Spleen (tissue), 11 donors: ENCODE data around the gene ZFYVE27. TPM values are rescaled to one million over a fixed set of nuclear protein-coding genes. Genes with fewer than 3 reads are reported as not detected.

Experiments used
- DNase-seq: peaks from one replicate; pipeline ENCODE4 v3.0.0-alpha.2; 2020
- H3K27ac ChIP-seq, 8 donors: fragments of 200-600 bp; sonication (generic) in 7 of 8; 1 replicate in 4 of 8; 2 replicates in 4 of 8; pipeline versions ENCODE4 v1.5.0 to v1.8.0; 2016 to 2021; ENCODE audit warnings: inconsistent platforms in 4 of 8, mild to moderate bottlenecking in 4 of 8, moderate library complexity in 1 of 8
- H3K27me3 ChIP-seq, 7 donors: fragments of 200-600 bp; sonication (generic) in 6 of 7; replicated peaks in 1 of 7; 1 replicate in 4 of 7; 2 replicates in 3 of 7; pipeline versions ENCODE4 v1.5.0 to v1.8.0; 2016 to 2021; ENCODE audit warnings: inconsistent platforms in 3 of 7, mild to moderate bottlenecking in 1 of 7
- H3K36me3 ChIP-seq, 6 donors: fragments of 200-600 bp; sonication (generic) in 5 of 6; 1 replicate in 4 of 6; 2 replicates in 2 of 6; pipeline versions ENCODE4 v1.5.0 to v1.8.0; 2016 to 2021; ENCODE audit warnings: inconsistent platforms in 2 of 6
- H3K4me1 ChIP-seq, 6 donors: fragments of 200-600 bp; sonication (generic) in 5 of 6; 1 replicate in 3 of 6; 2 replicates in 3 of 6; pipeline versions ENCODE4 v1.5.0 to v1.8.0; 2016 to 2021; ENCODE audit warnings: inconsistent platforms in 3 of 6
- H3K4me3 ChIP-seq, 8 donors: fragments of 200-600 bp; sonication (generic) in 7 of 8; 1 replicate in 4 of 8; 2 replicates in 4 of 8; pipeline versions ENCODE4 v1.5.0 to v1.8.0; 2016 to 2021; ENCODE audit warnings: inconsistent platforms in 4 of 8, mild to moderate bottlenecking in 4 of 8, moderate library complexity in 2 of 8
- H3K9me3 ChIP-seq, 8 donors: fragments of 200-600 bp; sonication (generic) in 7 of 8; 1 replicate in 4 of 8; 2 replicates in 4 of 8; pipeline versions ENCODE4 v1.5.0 to v1.8.0; 2016 to 2021; ENCODE audit warnings: inconsistent platforms in 4 of 8
- POLR2A ChIP-seq, 3 donors: fragments of 450-650 bp; IDR thresholded peaks; one replicate each; pipeline ENCODE4 v1.5.1; 2017; ENCODE audit warnings: antibody characterized with exemption in 3 of 3, mild to moderate bottlenecking in 1 of 3
- POLR2AphosphoS5 ChIP-seq, 3 donors: sonication (generic); formaldehyde crosslinking; IDR thresholded peaks; one replicate each; pipeline ENCODE4 v1.5.1; 2017; ENCODE audit warnings: antibody characterized with exemption in 3 of 3
- WGBS, 5 donors: extraction: QIAGEN DNeasy Blood & Tissue Kit in 3 of 5; methylation state at CpG; one replicate each; pipeline versions ENCODE4 v1.1.5 to v1.1.7; 2013 to 2018; 5-methylcytosine and 5-hydroxymethylcytosine counted together
- intact Hi-C: fragments of 100-400 bp; cut with DNase I; formaldehyde crosslinking; loops from one replicate; pipeline ENCODE4 v1.15.0; 2023; ENCODE audit warnings: low total_unique reads
- polyA plus RNA-seq, 3 donors: library from polyadenylated mRNA; stranded (reverse); fragments of 200-250 nt; gene quantifications; one replicate each; pipeline ENCODE4 v1.2.1, GENCODE V29; 2013
- total RNA-seq, 7 donors: library from RNA; depleted of rRNA in 3 of 7; stranded (reverse); fragments of >200 nt in 3 of 7; fragmentation: NEBNext Ultra II Directional in 4 of 7; extraction: Animal tissue kit (Norgen Biotek cat#: 25700) in 4 of 7; gene quantifications; one replicate each; pipeline versions ENCODE4 v1.1.0 to v1.2.1, GENCODE V29; 2016 to 2021
- TF ChIP-seq, protein P1 (sequence below), 11 experiments: fragments of 200-600 bp in 7 of 11; fragments of 450-650 bp in 4 of 11; sonication (generic) in 4 of 11; IDR thresholded peaks in 8 of 11; conservative IDR thresholded peaks in 3 of 11; 1 replicate in 7 of 11; 2 replicates in 4 of 11; pipeline versions ENCODE4 v1.4.0 to v1.8.0; 2016 to 2021; ENCODE audit warnings: antibody characterized with exemption in 11 of 11, inconsistent platforms in 4 of 11, mild to moderate bottlenecking in 1 of 11
- donor health status: healthy with polysubstance abuse.
- donor health status: DM: no; HTN: no; CAD: no; lungs with moderate emphysema.
- donor health status: DM: no; HTN: no; CAD: no.
- donor health status: Bipolar disorder and iron deficiency.
- donor health status: healthy.
- donor health status: DM: no; HTN: no; CAD: no.
- donor health status: DM: yes; HTN: yes; CAD: no.

Gene ZFYVE27
- total and polyA plus RNA-seq, 10 donors, result 16.8 to 42.2 (median 31.7) TPM

GRCh38 chr10:97791824-97792721 is 55.1 kb downstream of the ZFYVE27 start:
- 26 to 42% (median 29%) methylated on average over 7 to 13 of the region's 13 CpGs for WGBS, 5 donors
- H3K27ac ChIP-seq, result no peak overlapping the region
- peak; percentile 88 for DNase-seq
- H3K36me3 ChIP-seq, result no peaks in the 10 kb centered on the region
- intact Hi-C loops, result loop anchor here (2.0 kb wide), 1 partner anchor 79 kb away; no protein-coding TSS in a partner anchor
- H3K27me3 ChIP-seq, result peaks cover 0 to 50% (median 3%) of the 10 kb centered on the region in 7 donors
- TF ChIP-seq, protein P1, sequence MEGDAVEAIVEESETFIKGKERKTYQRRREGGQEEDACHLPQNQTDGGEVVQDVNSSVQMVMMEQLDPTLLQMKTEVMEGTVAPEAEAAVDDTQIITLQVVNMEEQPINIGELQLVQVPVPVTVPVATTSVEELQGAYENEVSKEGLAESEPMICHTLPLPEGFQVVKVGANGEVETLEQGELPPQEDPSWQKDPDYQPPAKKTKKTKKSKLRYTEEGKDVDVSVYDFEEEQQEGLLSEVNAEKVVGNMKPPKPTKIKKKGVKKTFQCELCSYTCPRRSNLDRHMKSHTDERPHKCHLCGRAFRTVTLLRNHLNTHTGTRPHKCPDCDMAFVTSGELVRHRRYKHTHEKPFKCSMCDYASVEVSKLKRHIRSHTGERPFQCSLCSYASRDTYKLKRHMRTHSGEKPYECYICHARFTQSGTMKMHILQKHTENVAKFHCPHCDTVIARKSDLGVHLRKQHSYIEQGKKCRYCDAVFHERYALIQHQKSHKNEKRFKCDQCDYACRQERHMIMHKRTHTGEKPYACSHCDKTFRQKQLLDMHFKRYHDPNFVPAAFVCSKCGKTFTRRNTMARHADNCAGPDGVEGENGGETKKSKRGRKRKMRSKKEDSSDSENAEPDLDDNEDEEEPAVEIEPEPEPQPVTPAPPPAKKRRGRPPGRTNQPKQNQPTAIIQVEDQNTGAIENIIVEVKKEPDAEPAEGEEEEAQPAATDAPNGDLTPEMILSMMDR (IDR thresholded peaks at IDR 0.05 in 8 of 11, conservative IDR thresholded peaks at IDR 0.05 in 3 of 11), result peak; percentile 63 to 94 (median 84)
- no peak for TF ChIP-seq POLR2AphosphoS5 (IDR thresholded peaks at IDR 0.05)
- no peak overlapping the region for H3K4me3 ChIP-seq
- no peaks in the 10 kb centered on the region for H3K9me3 ChIP-seq
- H3K4me1 ChIP-seq, result peaks cover 0 to 20% (median 2%) of the 10 kb centered on the region in 6 donors

- TF ChIP-seq, protein P1 (IDR thresholded peaks at IDR 0.05 in 8 of 11, conservative IDR thresholded peaks at IDR 0.05 in 3 of 11), result no peak
- TF ChIP-seq POLR2A (IDR thresholded peaks at IDR 0.05) (no peak), POLR2AphosphoS5 (IDR thresholded peaks at IDR 0.05) (no peak)
- Histone ChIP-seq H3K36me3 (no peaks in the 10 kb centered on the region), H3K27me3 (peaks cover 0 to 26% (median 3%) of the 10 kb centered on the region in 7 donors), H3K4me3 (no peak overlapping the region), H3K27ac (peak overlapping the region in 1 of 8 donors; percentile 12), H3K4me1 (peaks cover 0 to 12% (median 2%) of the 10 kb centered on the region in 6 donors), H3K9me3 (peaks cover 0 to 18% (median 12%) of the 10 kb centered on the region in 8 donors)
- WGBS, 5 donors, result 64 to 80% (median 75%) methylated on average over 4 of the region's 4 CpGs
- intact Hi-C loops, result no loop called here
- DNase-seq, result no peak
These were observed 59.0 kb downstream of the ZFYVE27 start for GRCh38 chr10:97795886-97796285.

- DNase-seq, result no peak
- Histone ChIP-seq H3K9me3 (peaks cover 0 to 18% (median 12%) of the 10 kb centered on the region in 8 donors), H3K4me1 (peaks cover 0 to 11% (median 2%) of the 10 kb centered on the region in 6 donors), H3K27ac (peak overlapping the region in 2 of 8 donors; percentile 12 to 35), H3K27me3 (peaks cover 0 to 26% (median 2%) of the 10 kb centered on the region in 7 donors), H3K36me3 (no peaks in the 10 kb centered on the region), H3K4me3 (peak overlapping the region in 1 of 8 donors; percentile 42)
- TF ChIP-seq POLR2A (IDR thresholded peaks at IDR 0.05) (no peak), POLR2AphosphoS5 (IDR thresholded peaks at IDR 0.05) (no peak)
- TF ChIP-seq, protein P1 (IDR thresholded peaks at IDR 0.05 in 8 of 11, conservative IDR thresholded peaks at IDR 0.05 in 3 of 11), result no peak
- intact Hi-C loops, result no loop called here
- WGBS, 5 donors, result 12 to 22% (median 18%) methylated on average over 3 of the region's 3 CpGs
These were observed 59.7 kb downstream of the ZFYVE27 start for GRCh38 chr10:97796651-97797050.
